NCI-H1694 (cell line): ENCODE measurements around the gene TUBB3.
A peak's percentile ranks its signal among the peaks of the same experiment; 100 is the strongest.
"Not testable (repeated sequence)": the region's sequence is repeated elsewhere in the genome, so short reads cannot be mapped to it uniquely, and the experiment has no call there.

Source experiments
- DNase-seq: peaks from one replicate; lab custom pipeline; 2025; lab: John Stamatoyannopoulos, UW

The TUBB3 gene

DNA sequence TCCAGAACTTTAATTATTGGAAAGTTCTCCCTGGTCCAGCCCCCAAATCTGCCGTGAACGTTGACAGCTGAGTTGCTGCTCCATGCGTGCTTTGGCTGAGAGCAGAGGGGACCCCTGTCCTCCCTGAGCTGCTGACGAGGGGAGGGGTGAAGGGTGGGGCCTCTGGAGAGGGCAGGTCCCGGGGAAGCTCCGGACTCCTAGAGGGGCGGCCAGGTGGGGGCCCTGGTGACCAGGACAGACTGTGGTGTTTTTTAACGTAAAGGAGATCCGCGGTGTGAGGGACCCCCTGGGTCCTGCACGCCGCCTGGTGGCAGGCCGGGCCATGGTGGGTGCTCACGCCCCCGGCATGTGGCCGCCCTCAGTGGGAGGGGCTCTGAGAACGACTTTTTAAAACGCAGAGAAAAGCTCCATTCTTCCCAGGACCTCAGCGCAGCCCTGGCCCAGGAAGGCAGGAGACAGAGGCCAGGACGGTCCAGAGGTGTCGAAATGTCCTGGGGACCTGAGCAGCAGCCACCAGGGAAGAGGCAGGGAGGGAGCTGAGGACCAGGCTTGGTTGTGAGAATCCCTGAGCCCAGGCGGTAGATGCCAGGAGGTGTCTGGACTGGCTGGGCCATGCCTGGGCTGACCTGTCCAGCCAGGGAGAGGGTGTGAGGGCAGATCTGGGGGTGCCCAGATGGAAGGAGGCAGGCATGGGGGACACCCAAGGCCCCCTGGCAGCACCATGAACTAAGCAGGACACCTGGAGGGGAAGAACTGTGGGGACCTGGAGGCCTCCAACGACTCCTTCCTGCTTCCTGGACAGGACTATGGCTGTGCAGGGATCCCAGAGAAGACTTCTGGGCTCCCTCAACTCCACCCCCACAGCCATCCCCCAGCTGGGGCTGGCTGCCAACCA, 4.4 kb upstream of the TUBB3 start, which contains the start of gene MC1R:
Gene MC1R, plus strand, starts transcription at position 410 of the 895 bp plus-strand sequence. Its CDS starts 397 bp downstream, at position 807.
- DNase-seq: no peak

DNA sequence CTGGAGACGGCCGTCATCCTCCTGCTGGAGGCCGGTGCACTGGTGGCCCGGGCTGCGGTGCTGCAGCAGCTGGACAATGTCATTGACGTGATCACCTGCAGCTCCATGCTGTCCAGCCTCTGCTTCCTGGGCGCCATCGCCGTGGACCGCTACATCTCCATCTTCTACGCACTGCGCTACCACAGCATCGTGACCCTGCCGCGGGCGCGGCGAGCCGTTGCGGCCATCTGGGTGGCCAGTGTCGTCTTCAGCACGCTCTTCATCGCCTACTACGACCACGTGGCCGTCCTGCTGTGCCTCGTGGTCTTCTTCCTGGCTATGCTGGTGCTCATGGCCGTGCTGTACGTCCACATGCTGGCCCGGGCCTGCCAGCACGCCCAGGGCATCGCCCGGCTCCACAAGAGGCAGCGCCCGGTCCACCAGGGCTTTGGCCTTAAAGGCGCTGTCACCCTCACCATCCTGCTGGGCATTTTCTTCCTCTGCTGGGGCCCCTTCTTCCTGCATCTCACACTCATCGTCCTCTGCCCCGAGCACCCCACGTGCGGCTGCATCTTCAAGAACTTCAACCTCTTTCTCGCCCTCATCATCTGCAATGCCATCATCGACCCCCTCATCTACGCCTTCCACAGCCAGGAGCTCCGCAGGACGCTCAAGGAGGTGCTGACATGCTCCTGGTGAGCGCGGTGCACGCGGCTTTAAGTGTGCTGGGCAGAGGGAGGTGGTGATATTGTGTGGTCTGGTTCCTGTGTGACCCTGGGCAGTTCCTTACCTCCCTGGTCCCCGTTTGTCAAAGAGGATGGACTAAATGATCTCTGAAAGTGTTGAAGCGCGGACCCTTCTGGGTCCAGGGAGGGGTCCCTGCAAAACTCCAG, 3.4 kb upstream of the TUBB3 start:
- DNase-seq: no peak

DNA sequence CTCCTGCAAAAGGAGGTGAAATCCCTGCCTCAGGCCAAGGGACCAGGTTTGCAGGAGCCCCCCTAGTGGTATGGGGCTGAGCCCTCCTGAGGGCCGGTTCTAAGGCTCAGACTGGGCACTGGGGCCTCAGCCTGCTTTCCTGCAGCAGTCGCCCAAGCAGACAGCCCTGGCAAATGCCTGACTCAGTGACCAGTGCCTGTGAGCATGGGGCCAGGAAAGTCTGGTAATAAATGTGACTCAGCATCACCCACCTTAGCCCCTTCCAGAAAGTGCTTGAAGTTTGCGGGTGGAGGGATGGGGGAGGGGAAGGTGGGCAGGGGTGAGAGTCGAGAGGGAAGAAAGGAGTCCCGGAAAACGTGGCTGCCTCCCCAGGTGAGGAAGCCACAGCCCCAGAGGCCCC, 2.4 kb upstream of the TUBB3 start:
- DNase-seq: no peak

DNA sequence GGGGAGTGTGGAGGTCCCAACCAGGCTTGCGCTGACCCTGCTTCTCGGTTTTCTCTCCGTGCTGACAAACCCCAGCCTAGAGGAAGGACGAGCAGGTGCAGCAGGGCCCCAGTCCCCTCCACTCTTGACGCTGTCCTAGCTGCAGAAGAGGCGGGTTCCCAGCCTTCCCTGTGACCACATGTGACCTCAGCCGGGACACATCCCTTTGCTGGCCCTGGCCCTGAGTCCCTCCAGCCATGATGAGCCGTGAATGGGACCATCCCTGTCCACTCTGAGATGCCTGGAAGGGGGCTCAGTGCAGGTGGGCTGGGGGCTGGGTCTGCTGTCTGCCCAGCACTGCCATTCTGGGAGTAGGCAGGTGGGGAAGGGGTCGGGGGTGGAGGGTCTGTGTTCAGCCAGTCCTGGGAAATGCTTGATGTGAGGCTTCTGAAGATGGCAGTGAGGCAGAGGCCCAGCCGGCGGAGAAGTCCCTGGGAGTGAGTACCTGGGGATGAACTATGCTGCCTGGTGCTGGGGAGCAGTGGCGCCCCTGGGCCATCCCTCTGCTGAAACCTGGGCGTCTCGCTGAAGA, 1.9 kb upstream of the TUBB3 start:
- no peak for DNase-seq

DNA sequence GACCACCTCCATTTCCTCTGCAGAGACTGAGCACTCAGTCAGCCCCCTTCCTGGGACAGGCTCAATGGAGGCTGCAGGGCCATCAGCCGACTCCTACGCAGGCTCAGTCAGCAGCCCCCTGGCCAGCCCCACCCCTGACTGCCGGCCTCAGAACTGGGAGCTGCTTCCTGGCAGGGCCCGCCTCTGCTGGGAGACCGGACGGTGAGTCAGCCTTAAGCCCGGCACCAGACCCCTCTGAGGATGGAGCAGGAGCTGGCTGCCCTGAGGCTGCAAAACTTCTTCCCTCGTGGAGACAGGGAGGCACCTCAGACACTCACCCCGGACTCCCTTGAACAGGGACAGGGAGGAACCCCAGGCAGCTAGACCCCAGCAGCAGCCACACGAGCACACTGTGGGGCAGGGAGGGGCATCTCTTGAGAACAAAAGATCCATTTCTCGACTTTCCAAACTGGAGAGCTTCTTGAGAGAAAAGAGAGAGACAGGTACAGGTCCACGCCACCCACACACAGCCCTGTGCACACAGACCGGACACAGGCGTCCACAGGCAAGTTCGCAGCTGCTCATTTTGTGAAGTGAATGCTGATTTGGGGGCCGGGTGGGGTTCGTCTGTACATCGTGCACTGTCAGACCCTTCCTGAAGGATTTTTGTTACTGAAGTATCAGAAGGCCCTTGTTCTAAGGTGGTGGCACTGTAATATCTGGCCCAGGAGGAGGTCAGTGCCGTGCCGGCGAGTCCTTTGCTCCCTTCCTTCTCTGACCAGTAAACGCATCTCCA, 1.3 kb upstream of the TUBB3 start:
- no peak for DNase-seq

DNA sequence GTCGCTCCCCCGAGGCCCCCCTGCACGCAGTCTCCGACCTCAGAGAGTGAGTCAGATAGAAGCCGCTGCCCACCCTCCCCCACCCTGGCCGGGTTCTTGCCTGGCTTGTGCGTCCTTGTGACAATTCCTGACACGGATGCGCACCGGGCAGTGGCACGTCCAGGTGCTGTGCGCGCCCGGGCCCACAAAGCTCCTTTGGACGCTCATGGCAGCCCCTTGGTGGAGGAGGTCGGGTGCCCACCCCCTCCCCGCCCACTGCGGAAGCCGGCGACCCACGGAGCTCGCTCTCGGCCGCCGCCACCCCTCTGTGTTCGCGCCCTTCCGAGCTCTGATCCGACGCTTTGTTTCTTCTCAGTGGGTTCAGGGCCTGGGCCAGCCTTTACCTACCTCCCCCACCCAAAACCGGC, 662 bp upstream of the TUBB3 start:
- DNase-seq: no peak

DNA sequence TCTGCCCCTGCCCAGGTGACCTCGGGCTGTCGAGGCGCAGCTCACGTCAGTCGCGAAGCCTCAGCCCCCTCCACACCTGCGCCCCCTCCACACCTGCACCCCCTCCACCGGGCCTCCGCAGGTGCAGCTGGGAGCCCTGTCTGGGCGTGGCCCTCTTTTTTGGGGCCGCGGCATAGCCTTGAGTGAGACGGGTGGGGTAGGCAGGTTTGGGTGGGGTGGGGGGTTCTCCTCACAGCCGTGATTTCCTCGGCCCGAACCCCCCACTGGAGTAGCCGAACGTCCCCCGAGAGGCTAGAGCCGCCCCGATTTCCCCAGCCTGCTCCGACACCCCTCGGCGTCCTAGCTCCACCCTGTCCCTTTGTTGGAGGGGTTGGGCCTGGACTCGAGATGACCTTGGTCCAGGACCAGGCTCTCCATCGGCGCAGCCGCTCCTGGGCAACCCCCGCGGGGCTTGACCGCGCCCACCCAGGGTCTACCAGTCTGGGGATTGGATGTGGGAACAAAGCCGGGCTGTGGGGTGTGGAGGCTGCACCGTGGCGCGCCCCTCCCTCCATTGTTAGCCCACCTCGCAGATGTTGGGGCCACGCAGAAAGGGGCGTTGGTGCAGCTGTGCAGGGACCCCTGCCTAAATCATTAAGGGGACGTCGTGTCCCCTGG, 626 bp downstream of the TUBB3 start:
- no peak for DNase-seq

DNA sequence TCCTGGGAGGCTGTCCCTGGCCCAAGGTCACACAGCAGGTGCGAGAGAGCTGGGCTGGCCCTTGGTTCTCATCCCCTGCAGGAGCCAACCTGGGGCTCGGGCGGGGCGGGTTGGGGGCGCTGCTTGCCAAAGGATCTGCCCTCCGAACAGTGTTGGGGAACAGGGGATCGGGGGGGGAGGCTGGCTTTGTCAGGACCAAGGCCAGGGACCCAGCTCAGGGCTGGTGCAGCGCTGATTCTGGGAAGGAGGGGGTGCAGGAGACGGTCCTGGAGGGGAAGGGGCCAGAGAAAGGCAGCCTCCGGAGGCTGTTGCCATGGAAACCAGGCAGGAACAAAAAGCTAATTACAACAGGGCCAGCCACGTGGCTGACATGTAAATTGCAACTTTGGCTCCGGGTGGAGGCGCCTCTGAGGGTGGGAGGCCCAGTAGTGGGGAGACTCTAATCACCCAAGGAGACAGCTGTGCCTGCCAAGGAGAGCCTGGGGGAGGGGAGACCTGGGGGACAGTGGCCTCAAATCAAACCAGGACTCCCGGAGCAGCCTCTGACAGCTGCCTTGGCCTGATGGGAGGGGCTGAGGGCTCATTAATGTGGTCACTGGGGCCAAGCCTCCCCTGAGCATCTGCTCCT, 1.3 kb downstream of the TUBB3 start:
- DNase-seq: peak; percentile 26

DNA sequence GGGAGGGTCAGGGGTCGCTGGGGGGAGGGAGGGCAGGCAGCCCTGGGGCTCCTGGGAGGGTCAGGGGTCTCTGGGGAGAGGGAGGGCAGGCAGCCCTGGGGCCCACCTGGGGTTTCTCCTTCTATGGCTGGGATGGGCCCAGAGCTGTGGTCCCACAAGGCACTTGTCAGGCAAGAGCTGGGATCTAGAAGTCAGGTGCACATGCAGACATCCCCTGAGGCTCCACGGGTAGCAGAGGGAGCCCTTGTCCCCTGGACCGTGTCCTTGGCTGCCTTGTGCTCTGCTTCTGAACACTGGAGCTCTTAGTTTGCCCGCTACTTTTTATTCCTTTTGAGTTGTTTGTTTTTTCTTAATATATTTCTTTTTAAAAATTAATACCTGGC, 1.8 kb downstream of the TUBB3 start:
- no peak for DNase-seq

DNA sequence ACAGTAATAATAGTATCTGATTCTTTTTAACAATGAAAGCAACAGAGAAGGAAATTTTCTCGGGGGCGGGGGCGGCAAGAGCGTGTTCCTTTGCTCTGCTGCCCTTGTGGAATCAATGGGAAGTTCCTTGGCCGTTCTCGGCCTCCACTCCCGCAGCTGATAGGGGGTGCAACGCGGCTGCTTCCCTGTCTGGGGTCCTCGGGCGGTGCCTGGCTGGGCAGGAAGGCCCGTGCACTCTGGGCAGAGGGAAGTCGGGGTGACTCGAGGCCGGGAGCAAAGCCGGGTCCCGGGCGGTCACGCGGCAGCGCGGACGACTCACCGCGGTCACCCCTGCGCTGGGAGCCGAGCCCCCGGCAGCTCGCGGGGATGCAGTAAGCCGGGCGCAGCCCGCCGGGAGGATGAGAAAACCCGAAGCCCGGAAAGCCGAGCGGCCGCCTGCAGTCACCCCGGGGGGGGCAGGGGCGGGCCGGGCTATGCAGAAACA, 2.5 kb downstream of the TUBB3 start:
- DNase-seq: no peak

DNA sequence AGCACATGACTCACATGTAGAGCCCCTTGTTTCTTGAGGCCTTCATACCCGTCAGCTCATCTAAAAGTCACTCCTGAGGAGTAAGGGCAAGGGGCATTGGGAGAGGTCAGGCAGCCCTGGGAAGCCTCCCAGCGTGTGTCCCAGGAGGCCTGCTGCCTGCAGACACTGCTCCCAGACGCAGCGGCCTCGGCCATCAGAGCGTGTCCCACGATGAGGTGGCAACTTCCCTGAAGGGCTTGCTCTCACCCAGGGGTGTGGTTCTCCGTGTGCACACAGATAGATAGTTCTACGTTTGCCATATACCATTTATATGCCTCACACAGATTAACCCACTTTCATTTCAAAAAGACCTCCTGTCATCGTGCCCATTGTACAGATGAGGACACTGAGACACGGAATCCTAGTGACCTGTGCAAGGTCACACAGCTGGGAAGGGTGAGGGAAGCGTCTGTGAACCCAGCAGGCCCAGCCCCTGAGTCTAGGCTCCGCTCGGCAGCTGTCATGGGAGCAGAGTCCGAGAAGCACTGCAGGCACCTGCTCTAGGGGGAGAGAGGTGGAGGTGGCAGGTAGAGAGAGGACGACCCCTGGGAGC, 8.3 kb downstream of the TUBB3 start:
- no peak for DNase-seq

DNA sequence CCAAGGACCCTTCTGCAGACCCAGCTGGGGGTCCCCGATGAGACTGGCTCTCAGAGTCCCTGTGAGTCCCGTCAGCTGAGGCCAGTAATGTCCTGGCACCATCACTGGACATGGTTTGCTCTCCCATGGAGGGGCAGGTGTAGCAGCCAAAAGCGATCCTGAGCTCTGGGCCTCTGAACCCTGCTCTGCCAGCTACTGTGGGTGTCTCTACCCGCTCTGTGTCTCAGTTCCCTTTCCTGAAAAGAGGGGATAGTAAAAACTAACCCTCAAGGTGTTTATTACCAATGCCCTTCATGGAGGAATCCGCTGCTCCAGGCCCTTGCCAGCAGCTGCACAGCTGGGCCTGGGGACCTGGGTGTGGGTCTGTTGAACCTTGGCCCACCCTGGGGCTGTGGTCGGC, 8.8 kb downstream of the TUBB3 start:
- DNase-seq: no peak

DNA sequence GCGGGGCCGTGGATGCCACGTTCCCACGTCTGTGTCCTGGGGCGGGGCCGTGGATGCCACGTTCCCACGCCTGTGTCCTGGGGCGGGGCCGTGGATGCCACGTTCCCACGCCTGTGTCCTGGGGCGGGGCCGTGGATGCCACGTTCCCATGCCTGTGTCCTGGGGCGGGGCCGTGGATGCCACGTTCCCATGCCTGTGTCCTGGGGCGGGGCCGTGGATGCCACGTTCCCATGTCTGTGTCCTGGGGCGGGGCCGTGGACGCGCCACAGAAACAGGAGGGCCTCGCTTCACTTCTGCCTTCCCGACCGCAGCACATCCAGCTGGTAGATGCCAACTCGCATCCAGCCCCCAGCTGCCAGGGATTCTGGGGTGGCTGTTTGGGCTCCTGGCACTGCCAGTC, 10.9 kb downstream of the TUBB3 start:
- not testable (repeated sequence) for DNase-seq

DNA sequence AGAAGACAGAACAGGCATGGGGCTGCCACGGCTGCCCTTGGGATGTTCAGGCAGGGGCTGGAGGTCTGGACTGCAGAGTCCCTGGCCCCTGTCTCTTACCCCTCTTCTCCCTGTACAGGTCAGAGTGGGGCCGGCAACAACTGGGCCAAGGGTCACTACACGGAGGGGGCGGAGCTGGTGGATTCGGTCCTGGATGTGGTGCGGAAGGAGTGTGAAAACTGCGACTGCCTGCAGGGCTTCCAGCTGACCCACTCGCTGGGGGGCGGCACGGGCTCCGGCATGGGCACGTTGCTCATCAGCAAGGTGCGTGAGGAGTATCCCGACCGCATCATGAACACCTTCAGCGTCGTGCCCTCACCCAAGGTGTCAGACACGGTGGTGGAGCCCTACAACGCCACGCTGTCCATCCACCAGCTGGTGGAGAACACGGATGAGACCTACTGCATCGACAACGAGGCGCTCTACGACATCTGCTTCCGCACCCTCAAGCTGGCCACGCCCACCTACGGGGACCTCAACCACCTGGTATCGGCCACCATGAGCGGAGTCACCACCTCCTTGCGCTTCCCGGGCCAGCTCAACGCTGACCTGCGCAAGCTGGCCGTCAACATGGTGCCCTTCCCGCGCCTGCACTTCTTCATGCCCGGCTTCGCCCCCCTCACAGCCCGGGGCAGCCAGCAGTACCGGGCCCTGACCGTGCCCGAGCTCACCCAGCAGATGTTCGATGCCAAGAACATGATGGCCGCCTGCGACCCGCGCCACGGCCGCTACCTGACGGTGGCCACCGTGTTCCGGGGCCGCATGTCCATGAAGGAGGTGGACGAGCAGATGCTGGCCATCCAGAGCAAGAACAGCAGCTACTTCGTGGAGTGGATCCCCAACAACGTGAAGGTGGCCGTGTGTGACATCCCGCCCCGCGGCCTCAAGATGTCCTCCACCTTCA, 11.7 kb downstream of the TUBB3 start:
- no peak for DNase-seq

DNA sequence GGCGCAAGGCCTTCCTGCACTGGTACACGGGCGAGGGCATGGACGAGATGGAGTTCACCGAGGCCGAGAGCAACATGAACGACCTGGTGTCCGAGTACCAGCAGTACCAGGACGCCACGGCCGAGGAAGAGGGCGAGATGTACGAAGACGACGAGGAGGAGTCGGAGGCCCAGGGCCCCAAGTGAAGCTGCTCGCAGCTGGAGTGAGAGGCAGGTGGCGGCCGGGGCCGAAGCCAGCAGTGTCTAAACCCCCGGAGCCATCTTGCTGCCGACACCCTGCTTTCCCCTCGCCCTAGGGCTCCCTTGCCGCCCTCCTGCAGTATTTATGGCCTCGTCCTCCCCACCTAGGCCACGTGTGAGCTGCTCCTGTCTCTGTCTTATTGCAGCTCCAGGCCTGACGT, 12.5 kb downstream of the TUBB3 start:
- not testable (repeated sequence) for DNase-seq

DNA sequence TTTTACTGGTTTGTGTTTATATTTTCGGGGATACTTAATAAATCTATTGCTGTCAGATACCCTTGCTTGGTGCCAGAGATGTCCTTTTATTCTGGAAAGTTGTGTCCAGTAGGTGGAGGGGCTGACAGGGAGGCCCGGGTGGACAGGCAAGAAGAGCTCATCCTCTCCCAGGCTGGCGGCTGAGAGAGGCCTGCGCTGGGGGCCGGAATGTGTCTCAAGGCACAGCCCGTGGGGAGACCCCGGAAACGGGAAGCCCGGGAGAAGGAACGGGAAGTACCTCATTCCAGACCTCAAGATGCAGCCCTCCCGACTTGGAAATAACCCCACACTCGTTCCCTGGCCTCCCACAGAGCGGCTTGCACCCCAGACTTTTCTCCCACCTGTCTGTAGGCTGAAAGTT, 12.9 kb downstream of the TUBB3 start:
- DNase-seq: no peak

DNA sequence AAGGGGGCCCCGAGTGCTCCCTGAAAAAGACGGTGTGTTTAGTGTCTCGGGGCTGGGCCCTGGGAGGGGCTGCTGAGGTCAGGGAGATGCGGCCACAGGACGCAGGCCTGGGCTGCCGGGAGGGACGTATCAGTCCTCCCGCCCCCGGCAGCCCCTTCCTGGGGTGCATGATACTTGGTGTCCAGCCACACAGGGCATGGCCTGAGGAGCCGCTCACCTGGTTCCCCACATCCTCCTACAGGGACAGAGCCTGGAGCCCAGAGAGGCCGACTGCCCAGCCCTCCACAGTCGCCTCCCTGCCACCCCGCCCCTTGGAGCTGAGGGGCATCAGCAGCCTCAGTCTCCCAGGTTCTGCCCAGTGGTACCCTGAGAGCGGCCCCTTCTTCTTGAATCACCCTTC, 13.4 kb downstream of the TUBB3 start:
- no peak for DNase-seq

DNA sequence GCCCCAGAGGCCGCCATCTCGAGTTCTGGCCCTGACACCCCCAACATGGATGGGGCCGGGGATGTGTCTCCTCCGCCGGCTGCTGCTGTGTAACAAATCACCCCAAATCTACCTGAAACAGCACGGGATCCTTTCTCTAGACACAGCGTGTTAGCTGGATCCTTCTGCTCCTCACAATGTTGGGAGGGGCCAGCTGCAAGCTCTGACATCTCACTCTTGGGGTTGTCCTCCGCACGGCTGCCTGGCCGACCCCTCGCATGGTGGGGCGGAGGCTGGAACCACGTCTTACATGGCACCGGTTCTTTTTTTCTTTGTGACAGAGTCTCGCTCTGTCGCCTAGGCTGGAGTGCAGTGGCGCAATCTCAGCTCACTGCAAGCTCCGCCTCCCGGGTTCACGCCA, 13.8 kb downstream of the TUBB3 start:
- DNase-seq: no peak
